Epithelial cell of esophagus (primary cell): ENCODE measurements around the gene GATB.

Source experiments
- DNase-seq: peaks from one replicate; pipeline ENCODE4 v3.0.0; 2010; ENCODE audit warnings: low read depth
- H3K4me3 ChIP-seq: 2 replicates; pipeline ENCODE4 v1.5.1; 2011; ENCODE audit warnings: mild to moderate bottlenecking, low read length, control low read depth
- TF ChIP-seq, protein P1 (sequence below): IDR thresholded peaks from 2 replicates; pipeline ENCODE4 v1.5.1; 2011; ENCODE audit warnings: low read depth, mild to moderate bottlenecking, low read length, control low read depth, inconsistent platforms; ENCODE audit not compliant: insufficient read depth; ENCODE audit errors: missing control alignments

GATB gene, protein sequence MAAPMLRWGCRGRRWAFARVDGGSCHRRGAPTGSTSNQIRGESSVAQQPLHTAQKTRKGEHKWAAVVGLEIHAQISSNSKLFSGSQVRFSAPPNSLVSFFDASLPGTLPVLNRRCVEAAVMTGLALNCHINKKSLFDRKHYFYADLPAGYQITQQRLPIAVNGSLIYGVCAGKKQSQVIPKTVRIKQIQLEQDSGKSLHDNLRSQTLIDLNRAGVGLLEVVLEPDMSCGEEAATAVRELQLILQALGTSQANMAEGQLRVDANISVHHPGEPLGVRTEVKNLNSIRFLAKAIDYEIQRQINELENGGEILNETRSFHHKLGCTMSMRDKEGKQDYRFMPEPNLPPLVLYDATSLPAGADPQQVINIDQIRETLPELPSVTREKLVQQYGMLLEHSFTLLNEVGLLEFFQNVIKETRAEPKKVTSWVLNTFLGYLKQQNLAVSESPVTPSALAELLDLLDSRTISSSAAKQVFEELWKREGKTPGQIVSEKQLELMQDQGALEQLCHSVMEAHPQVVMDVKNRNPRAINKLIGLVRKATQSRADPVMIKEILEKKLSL

DNA sequence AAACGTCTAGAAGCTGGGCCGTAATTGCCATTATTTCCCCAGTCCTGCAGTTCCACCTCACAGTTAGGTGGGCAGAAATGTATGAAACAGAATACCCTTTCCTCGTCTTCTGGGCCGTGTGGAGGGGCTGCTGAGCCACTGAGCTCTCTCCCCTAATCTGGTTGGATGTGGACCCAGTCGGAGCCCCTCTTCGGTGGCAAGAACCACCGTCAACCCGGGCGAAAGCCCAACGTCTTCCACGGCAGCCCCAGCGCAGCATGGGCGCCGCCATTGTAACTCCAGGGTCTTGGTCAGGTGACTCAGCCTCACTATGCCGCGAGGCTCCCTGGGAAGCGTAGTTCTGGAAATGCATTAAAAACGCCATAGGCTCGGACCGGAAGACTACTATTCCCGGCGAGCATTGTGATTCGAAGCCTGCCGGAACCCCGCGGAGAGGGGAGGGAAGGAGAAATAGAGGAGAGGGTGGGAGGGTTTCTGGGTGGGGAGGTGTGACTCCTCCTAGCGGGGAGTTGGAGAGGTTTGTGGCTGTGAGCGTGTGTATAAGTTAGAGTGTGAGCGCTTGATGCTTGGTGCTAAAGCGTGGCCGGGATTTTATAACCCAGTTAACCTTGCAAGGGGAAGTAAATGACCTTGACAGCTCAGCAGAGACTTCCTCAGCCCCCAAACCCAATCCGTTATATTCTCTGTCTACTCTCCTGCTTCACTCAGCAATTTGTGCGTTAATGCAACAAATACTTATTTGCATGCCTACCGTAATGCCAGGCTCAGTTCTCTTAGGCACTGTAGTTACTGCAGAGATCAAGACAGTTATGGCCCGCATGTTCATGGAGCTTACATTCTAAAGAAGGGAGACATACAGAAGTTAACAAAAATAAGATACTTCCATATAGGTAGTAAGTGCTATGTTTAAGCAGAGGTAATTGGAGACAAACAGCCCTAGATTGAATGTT is at the start of gene GATB:
Gene GATB, minus strand, starts transcription at position 296 of the 950 bp plus-strand sequence. Its CDS starts 25 bp downstream, at position 271.
- TF ChIP-seq, protein P1, sequence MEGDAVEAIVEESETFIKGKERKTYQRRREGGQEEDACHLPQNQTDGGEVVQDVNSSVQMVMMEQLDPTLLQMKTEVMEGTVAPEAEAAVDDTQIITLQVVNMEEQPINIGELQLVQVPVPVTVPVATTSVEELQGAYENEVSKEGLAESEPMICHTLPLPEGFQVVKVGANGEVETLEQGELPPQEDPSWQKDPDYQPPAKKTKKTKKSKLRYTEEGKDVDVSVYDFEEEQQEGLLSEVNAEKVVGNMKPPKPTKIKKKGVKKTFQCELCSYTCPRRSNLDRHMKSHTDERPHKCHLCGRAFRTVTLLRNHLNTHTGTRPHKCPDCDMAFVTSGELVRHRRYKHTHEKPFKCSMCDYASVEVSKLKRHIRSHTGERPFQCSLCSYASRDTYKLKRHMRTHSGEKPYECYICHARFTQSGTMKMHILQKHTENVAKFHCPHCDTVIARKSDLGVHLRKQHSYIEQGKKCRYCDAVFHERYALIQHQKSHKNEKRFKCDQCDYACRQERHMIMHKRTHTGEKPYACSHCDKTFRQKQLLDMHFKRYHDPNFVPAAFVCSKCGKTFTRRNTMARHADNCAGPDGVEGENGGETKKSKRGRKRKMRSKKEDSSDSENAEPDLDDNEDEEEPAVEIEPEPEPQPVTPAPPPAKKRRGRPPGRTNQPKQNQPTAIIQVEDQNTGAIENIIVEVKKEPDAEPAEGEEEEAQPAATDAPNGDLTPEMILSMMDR: peak; percentile 57
- H3K4me3 ChIP-seq: peak within 1 kb of the TSS; percentile 94
- DNase-seq: peak; percentile 97

GRCh38 chr4:151810476-151810875 is 49.7 kb upstream of the GATB start:
- no peak overlapping the region for H3K4me3 ChIP-seq
- no peak for DNase-seq
- TF ChIP-seq, protein P1: no peak

DNA sequence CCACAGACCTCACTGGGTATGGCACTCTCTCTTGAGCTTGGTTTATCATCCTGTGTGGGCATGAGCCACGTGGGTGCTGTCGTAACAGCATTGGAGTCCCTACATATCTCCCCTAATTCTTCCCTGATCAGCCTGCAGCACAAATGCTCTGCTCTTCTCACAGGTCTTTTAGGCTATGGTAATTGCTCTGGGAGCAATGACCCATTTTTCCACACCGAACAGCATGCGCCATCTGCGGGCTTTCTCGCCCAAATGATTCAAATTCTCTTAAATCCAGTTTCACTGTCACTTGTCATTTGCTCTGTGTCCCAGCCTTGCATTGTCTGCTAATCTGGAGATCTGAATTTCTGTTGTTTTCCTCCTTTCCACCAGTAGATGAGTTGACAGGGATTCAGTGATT is 48.9 kb upstream of the GATB start:
- TF ChIP-seq, protein P1: no peak
- H3K4me3 ChIP-seq: no peak overlapping the region
- no peak for DNase-seq

DNA sequence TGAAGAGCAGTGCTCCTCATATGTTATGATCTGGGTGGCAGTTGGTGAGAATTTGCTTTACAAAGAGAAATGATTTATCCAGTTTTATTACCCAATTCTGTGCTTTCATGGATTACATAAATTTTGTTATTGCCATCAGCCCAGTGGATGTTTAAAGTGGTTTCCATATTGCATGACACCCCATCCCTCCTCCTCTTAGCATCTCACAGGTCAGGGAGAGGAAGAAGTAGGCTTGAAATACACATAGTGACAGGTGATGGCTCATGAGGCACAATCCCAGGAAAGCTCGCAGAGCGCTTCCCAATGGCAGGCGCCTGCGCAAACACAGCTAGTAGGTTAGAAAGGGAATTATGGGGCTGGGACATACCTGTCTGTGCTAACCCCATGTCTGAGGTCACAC is 47.7 kb upstream of the GATB start:
- no peak overlapping the region for H3K4me3 ChIP-seq
- TF ChIP-seq, protein P1: no peak
- DNase-seq: no peak

- TF ChIP-seq, protein P1: no peak
- DNase-seq: peak; percentile 25
- H3K4me3 ChIP-seq: no peak overlapping the region
Measured at GRCh38 chr4:151808120-151808529, 47.3 kb upstream of the GATB start.

GRCh38 chr4:151807220-151807619 is 46.4 kb upstream of the GATB start:
- TF ChIP-seq, protein P1: no peak
- DNase-seq: no peak
- H3K4me3 ChIP-seq: no peak overlapping the region
